T-helper 17 cell (primary cell): ENCODE results near the gene KLF9. TPM values are rescaled to one million over a fixed set of nuclear protein-coding genes. Genes with fewer than 3 reads are reported as not detected.

ENCODE experiments used
- ATAC-seq: fragments of 150-1000 bp; cut with Tn5 transposase; 2 replicates; pipeline ENCODE4 v1.10.0; 2021; ENCODE audit warnings: mild to moderate bottlenecking, moderate library complexity
- DNase-seq, 3 donors: peaks; one replicate each; pipeline versions ENCODE4 v3.0.0 to v3.0.0-alpha.2; 2020 to 2021
- H3K9me3 ChIP-seq: one replicate; pipeline ENCODE4 v1.7.0; 2013; ENCODE audit warnings: low read length, mild to moderate bottlenecking; ENCODE audit not compliant: control insufficient read depth, poor library complexity, severe bottlenecking
- H3K27ac Mint-ChIP-seq: one replicate; pipeline ENCODE4 v1.8.0; 2022; ENCODE audit warnings: mild to moderate bottlenecking, moderate library complexity, mixed read lengths
- H3K27me3 Mint-ChIP-seq: one replicate; pipeline ENCODE4 v1.8.0; 2022; ENCODE audit warnings: mixed read lengths
- H3K36me3 Mint-ChIP-seq: one replicate; pipeline ENCODE4 v1.8.0; 2022; ENCODE audit warnings: low read depth, mixed read lengths
- H3K4me1 Mint-ChIP-seq: one replicate; pipeline ENCODE4 v1.8.0; 2022; ENCODE audit warnings: mild to moderate bottlenecking, mixed read lengths
- H3K4me3 Mint-ChIP-seq: one replicate; pipeline ENCODE4 v1.8.0; 2022; ENCODE audit warnings: mild to moderate bottlenecking, moderate library complexity, mixed read lengths
- total RNA-seq, 4 donors: library from RNA in 2 of 4; stranded (reverse) in 2 of 4; gene quantifications; one replicate each; pipeline ENCODE4 v1.2.3 and lab custom pipeline; 2022 to 2026

Gene KLF9
- total RNA-seq, 2 donors from 2014 or later: 78.0 to 82.7 TPM

DNA sequence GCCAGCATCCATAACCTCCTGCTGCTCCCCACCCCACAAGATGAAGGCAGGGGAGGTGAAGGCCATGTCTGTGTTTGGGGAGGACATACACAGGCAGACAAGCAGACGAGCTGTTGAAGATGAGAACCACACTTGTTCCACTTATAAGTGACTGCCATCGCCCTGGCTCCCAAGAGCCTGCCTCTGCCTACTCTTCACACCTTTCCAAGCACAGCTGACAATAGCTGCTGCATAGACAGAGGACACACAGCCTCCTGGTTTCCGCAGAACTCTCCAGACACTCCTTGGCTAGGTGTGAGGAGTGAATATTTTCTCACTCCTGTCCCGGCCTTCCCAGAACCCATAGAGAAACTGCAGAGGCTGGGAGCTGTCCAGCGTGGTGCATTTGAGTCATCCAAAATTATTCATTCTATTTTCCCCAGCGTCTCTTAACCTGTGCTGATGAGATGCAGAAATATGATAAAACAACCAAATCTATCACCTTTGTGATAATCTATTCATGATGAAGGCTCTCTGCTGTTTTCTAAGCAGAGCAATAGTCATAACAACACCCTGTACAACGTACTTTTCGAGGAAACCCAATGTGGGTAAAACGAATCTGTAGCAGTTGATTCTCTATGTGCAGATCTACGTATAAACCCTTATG lies 24.7 kb downstream of the KLF9 start:
- no peaks in the 10 kb centered on the region for H3K9me3 ChIP-seq
- Mint-ChIP-seq H3K4me1 (peaks cover 44% of the 10 kb centered on the region), H3K27ac (peak overlapping the region; percentile 8), H3K4me3 (peak overlapping the region; percentile 54), H3K36me3 (peaks cover 2% of the 10 kb centered on the region), H3K27me3 (no peaks in the 10 kb centered on the region)
- DNase-seq: no peak
- ATAC-seq: no peak

DNA sequence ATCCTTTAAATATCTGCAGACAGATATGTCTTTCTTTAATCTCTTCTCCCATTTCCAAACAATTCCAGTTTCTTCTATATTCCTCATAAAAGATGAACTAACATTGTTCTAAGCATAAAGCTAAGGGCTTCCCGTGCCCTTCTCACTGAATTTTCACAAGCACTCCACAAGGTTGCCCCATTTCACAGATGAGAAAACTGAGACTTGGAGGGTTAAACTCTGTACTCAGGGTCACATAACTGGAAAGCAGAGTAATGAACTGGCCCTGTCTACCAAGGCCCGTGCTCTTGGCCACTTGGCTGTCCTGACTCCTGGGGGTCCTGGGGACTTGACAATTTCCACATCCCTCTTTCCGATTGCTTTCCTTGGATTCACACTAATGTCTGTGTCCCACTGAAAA lies 25.3 kb downstream of the KLF9 start:
- H3K9me3 ChIP-seq: no peaks in the 10 kb centered on the region
- Mint-ChIP-seq H3K27ac (no peak overlapping the region), H3K4me1 (peaks cover 43% of the 10 kb centered on the region), H3K36me3 (peaks cover 4% of the 10 kb centered on the region), H3K27me3 (no peaks in the 10 kb centered on the region), H3K4me3 (peak overlapping the region; percentile 49)
- DNase-seq (no peak), ATAC-seq (no peak)

DNA sequence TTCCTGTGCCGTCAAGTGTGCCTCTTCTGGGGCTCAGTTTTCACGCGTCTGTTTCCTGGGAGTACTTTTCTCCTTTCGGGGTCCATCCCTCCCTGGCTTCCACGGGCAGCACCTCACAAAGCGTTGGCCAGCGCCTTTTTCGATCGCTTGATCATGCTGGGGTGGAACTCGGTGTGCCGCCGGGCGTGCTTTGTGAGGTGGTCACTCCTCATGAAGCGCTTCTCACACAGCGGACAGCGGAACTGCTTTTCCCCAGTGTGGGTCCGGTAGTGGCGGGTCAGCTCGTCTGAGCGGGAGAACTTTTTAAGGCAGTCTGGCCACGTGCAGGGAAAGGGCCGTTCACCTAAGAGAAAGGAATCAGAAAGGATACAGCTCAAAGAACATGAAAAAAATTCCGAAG lies 26.8 kb downstream of the KLF9 start:
- Mint-ChIP-seq H3K4me1 (peaks cover 43% of the 10 kb centered on the region), H3K4me3 (no peak overlapping the region), H3K27ac (no peak overlapping the region), H3K27me3 (no peaks in the 10 kb centered on the region), H3K36me3 (peaks cover 9% of the 10 kb centered on the region)
- ATAC-seq: no peak
- DNase-seq: no peak
- no peaks in the 10 kb centered on the region for H3K9me3 ChIP-seq

DNA sequence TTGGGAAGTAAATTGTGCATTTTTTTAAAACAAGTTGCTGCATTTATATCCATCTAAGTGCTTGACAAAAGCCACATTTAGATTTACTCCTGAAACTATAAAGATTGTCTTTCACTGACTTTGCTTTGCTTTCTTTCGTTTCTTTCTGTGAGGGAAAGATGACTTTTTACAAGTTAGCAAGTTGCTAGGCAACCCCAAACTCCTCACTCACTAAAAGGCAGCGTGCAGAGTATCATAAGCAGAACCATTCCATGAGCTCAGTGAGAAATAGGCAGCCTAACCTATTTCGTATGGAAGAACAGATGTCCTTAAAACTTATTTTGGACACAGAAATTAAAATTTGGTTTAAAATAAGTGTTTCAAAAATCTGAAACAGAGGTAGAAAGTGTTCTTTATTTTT lies 29.0 kb downstream of the KLF9 start:
- H3K4me3 Mint-ChIP-seq: no peak overlapping the region
- no peaks in the 10 kb centered on the region for H3K27me3 Mint-ChIP-seq
- H3K9me3 ChIP-seq: no peaks in the 10 kb centered on the region
- ATAC-seq: no peak
- peaks cover 10% of the 10 kb centered on the region for H3K36me3 Mint-ChIP-seq
- DNase-seq: no peak
- H3K27ac Mint-ChIP-seq: no peak overlapping the region
- H3K4me1 Mint-ChIP-seq: peaks cover 28% of the 10 kb centered on the region

DNA sequence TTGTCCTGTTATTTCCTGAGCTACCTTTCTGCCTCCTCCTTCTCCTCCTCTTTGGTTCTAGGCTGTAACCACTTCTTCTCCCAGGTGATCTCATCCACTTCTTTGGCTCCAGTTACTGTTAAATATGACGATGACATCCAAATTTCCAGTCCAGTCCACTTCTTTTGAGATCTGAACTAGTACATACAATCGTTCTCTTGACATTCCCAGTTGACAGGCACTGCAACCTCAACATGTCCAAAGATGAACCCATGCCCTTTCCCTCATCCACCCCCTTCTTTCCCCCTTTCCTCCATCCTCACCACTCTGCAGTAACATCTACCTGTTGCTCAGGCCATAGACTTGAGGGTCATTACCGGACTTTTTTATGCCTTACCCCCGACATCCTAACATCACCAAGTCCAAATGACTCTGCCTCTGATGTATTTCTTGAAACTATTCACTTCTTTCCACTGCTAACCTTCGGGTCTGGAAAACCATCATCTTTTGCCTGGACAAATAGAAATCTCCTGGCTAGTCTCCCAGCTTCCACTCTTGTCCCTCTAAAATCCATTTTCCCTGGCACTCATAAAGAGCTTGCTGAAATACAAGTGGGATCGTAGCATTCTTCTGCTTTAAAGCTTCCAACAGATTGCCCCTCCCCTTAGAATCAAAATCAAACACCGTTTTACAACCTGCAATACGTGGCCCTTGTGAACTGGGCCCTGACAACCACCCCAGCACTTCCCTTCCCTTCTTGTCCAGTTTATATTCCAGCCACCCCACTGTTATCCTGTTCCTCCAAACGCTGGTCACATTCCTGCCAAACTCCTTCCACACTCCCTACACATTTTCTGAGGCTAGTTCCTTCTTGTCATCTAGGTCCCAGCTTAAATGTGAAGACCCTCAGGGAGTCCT lies 31.5 kb downstream of the KLF9 start:
- Mint-ChIP-seq H3K4me3 (peak overlapping the region; percentile 10), H3K27me3 (no peaks in the 10 kb centered on the region), H3K36me3 (peaks cover 10% of the 10 kb centered on the region), H3K4me1 (peaks cover 13% of the 10 kb centered on the region), H3K27ac (peak overlapping the region; percentile 71)
- no peaks in the 10 kb centered on the region for H3K9me3 ChIP-seq
- DNase-seq (no peak), ATAC-seq (no peak)

DNA sequence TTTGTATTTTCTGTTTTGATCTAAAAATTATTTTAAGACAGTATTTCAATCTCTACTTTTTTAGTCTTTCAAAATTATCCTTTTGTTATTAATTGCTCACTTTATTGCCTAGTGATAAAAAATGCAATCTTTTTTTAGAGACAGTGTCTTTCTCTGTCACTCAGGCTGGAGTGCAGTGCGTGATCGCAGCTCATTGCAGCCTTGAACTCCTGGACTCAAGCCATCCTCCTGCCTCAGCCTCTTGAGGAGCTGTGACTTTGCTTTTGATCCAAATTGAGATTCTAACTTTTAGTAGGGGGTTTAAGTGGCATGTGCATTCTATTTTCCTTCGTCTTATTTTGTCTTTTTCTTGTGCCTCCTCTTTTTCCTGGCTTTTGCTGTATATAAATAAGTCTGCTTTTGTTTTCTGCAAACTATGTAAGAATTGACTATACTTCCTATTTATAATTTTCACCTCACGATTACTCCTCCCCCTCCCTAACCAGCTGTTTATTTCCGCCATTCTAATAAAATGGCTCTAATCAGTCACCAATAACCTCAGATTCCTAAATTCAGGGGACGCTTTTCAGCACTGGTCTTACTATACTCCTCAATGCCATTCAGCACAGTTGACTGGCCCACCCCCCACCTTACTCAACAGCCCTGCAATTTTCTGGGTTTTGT lies 32.3 kb downstream of the KLF9 start:
- DNase-seq: no peak
- Mint-ChIP-seq H3K4me1 (peaks cover 13% of the 10 kb centered on the region), H3K27ac (peak overlapping the region; percentile 71), H3K36me3 (peaks cover 10% of the 10 kb centered on the region), H3K4me3 (peak overlapping the region; percentile 22), H3K27me3 (no peaks in the 10 kb centered on the region)
- H3K9me3 ChIP-seq: no peaks in the 10 kb centered on the region
- ATAC-seq: no peak

DNA sequence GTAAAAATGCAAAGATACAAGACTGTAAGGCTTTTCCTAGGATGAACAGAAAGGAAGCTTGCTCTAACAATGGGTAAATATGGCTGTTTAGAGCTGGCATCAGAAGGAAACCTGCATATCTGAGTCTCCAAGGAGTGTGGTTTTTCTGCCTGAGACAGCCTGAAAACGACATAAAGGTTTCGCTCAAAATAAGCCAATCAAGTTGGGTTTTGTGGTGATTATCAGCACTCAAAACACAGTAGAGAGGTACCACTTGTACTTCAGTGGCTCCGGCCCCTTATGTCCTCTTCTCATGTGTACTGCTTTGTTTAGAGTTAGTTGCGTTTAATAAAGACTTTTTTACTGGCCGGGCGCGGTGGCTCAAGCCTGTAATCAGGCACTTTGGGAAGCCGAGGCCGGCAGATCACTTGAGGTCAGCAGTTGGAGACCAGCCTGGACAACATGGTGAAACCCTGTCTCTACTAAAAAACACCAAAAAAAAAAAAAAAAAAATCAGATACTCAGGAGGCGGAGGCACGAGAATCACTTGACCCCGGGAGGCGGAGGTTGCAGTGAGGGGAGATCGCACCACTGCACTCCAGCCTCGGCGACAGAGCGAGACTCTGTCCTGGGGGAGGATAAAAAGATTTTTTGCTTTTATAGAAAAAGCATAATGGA lies 39.4 kb downstream of the KLF9 start:
- Mint-ChIP-seq H3K27me3 (no peaks in the 10 kb centered on the region), H3K4me1 (peaks cover 2% of the 10 kb centered on the region), H3K4me3 (no peak overlapping the region), H3K27ac (no peak overlapping the region), H3K36me3 (peaks cover 2% of the 10 kb centered on the region)
- no peaks in the 10 kb centered on the region for H3K9me3 ChIP-seq
- ATAC-seq: no peak
- no peak for DNase-seq

DNA sequence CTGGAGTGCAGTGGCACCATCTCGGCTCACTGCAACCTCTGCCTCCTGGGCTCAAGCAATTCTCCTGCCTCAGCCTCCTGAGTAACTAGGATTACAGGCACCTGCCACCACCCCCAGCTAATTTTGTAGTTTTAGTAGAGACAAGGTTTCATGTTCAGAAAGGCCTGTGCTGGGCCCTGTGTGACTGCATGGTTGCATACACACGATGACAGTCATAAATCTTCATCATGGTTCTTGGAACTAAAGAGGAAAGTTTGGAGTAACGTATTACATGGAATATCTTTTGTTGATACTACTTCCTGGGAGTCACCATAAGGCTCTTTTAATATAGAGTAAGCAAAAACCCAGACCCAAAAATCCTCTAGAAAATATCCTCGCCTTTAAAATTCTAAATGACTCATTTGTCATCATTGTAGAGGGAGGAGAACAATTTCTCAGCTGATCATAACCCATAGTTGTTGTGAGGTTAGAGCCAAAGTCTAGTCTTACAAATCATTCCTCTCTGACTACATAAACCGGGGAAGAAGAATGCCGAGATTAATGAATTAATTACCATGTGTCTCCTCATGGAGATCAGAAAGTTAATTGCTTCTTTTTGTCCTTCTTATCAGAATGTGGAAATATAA lies 47.0 kb downstream of the KLF9 start:
- Mint-ChIP-seq H3K4me1 (no peaks in the 10 kb centered on the region), H3K27me3 (no peaks in the 10 kb centered on the region), H3K36me3 (no peaks in the 10 kb centered on the region), H3K27ac (no peak overlapping the region), H3K4me3 (no peak overlapping the region)
- DNase-seq: no peak
- ATAC-seq: no peak
- H3K9me3 ChIP-seq: no peaks in the 10 kb centered on the region

DNA sequence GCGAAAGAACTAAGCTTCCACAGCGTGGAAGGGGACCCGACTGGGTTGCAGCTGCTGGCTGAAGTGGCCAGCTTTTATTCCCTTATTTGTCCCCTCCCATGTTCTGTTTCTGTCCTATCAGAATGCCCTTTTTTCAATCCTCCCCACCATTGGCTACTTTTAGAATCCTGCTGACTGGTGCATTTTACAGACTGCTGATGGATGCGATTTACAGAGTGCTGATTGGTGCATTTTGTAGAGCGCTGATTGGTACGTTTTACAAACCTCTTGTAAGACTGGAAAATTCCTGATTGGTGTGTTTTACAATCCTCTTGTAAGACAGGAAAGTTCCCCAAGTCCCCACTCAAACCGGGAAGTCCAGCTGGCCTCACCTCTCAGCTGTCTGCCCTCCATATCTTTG lies 50.7 kb downstream of the KLF9 start:
- Mint-ChIP-seq H3K4me1 (no peaks in the 10 kb centered on the region), H3K27me3 (no peaks in the 10 kb centered on the region), H3K36me3 (no peaks in the 10 kb centered on the region), H3K4me3 (no peak overlapping the region), H3K27ac (no peak overlapping the region)
- no peak for DNase-seq
- ATAC-seq: no peak
- no peaks in the 10 kb centered on the region for H3K9me3 ChIP-seq

DNA sequence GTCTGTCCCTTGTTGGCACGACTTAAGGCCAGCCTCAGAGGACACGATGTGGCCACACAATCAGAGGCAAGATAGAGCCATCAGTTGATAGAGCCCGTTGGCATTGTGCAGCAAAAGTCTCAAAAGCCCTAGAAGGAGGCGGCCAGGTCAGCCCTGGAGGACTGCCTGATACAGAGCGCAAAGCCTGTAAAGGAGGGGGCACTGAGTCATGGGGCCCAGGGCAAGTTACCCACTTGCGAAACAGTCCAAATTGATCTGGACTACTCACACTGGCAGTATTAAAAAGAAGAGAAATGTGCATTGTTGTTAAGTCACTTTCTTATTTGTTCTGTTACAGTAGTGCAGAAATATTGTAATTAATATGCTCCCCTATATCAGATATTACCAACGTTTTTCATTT lies 51.5 kb downstream of the KLF9 start:
- no peak overlapping the region for H3K4me3 Mint-ChIP-seq
- DNase-seq: no peak
- no peaks in the 10 kb centered on the region for H3K27me3 Mint-ChIP-seq
- no peak overlapping the region for H3K27ac Mint-ChIP-seq
- ATAC-seq: no peak
- H3K9me3 ChIP-seq: no peaks in the 10 kb centered on the region
- H3K4me1 Mint-ChIP-seq: no peaks in the 10 kb centered on the region
- H3K36me3 Mint-ChIP-seq: no peaks in the 10 kb centered on the region

DNA sequence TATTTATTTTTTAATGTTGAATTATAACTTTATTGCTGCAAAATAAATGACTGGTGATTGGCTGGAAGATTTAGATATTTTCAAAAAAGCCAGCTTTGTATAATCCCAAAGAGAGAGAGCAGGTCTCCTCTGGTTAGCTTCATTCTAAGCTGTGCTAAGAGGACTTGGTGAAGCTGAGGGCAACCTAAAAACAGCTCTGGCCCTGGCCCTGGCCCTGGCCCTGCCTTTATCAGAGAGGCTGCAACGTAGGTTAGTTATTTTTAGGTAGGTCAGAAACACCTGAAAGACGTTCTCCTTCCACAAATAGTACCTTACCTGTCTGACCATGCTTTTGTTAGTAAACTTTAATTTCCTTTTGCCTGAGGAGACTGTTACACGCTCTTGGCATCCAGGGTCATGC lies 58.7 kb downstream of the KLF9 start:
- no peaks in the 10 kb centered on the region for H3K36me3 Mint-ChIP-seq
- H3K27ac Mint-ChIP-seq: no peak overlapping the region
- peaks cover 2% of the 10 kb centered on the region for H3K4me1 Mint-ChIP-seq
- ATAC-seq: no peak
- DNase-seq: no peak
- no peak overlapping the region for H3K4me3 Mint-ChIP-seq
- H3K9me3 ChIP-seq: no peaks in the 10 kb centered on the region
- no peaks in the 10 kb centered on the region for H3K27me3 Mint-ChIP-seq

DNA sequence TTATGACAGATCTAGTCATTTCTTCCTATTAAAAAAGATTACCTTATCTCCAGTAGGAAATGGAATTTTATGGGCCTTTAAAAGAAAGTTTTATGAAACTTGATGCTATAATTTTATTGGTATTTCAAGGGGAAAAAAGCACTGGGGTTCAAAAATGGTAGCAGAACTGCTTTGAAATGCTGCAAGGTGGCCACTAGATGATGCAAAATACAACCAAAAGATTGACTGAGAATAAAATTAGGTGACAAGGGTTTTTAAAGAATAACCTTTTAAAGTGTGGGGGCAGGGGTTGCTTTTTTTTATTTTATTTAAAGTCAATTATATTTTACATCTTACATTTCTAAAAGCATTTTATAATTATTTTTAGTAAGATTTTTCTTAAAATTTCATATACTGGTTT lies 61.7 kb downstream of the KLF9 start:
- no peak overlapping the region for H3K4me3 Mint-ChIP-seq
- ATAC-seq: no peak
- H3K27me3 Mint-ChIP-seq: no peaks in the 10 kb centered on the region
- no peaks in the 10 kb centered on the region for H3K36me3 Mint-ChIP-seq
- no peak overlapping the region for H3K27ac Mint-ChIP-seq
- DNase-seq: no peak
- no peaks in the 10 kb centered on the region for H3K9me3 ChIP-seq
- H3K4me1 Mint-ChIP-seq: peaks cover 2% of the 10 kb centered on the region

DNA sequence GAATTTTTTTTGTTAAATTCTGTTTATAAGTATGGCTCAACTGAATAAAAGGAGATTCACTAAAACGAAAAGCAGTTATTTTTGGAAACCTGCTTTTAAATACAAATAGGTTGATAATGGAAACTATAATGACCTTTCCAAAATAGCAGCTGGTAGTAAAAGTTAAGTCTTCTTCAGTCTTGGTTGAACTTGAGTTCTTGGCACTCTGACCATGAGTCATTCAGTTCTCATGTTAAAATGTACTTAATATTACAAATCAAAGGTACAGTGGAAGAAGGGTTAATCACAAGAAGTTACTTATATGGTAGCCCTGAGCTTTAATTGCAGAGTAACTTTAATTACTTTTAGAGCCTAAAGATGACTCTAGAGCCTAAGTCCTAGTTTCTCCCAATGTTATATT lies 62.1 kb downstream of the KLF9 start:
- no peaks in the 10 kb centered on the region for H3K9me3 ChIP-seq
- H3K27me3 Mint-ChIP-seq: no peaks in the 10 kb centered on the region
- peaks cover 2% of the 10 kb centered on the region for H3K4me1 Mint-ChIP-seq
- no peaks in the 10 kb centered on the region for H3K36me3 Mint-ChIP-seq
- DNase-seq: no peak
- ATAC-seq: no peak
- no peak overlapping the region for H3K4me3 Mint-ChIP-seq
- no peak overlapping the region for H3K27ac Mint-ChIP-seq
